ENCODE data around the gene CD34.
"Not testable (repeated sequence)": the region's sequence is repeated elsewhere in the genome, so short reads cannot be mapped to it uniquely, and the experiment has no call there.

CD34 gene

DNA sequence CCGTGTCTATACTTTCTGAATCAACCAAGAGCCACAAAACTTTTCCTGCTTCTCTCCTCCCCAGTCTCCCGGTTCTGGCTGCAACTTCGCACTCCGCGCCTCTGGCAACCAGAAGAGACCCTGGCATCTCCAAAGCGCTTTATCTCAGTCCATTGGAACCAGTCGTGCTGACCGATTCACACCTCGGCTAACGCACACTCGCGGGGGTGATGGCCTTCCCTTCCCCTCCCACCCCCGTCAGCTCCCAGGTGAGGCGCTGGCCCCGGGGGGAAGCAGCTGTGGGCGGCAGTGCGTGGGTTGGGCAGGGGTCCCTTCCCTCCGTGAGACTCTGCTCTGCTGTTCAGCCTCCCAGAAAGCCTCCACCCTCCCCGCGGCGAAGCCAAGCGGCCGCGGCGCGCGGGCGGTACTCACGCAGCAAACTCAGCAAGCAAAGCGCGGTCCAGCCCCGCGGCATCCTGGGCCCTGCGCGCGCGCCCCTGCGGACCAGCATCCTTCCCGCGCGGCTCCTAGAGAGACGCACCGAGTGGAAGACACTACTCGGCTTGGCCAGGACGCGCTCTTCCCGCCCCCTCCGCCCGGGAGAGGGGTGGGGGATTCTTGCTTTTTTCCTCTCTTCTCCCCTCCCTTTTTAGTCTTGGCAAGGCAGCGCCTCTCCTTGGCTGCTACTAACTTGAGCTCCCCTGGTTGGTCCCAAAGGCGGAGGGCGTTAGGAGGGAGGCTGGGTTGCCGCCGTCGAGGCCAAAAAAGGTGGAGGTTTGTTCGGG is at the start of gene CD34:
Gene CD34 (minus strand): TSS at position 535 of the 764 bp plus-strand sequence. CDS start 45 bp downstream, at position 490.
- FAIRE-seq = no peak

DNA sequence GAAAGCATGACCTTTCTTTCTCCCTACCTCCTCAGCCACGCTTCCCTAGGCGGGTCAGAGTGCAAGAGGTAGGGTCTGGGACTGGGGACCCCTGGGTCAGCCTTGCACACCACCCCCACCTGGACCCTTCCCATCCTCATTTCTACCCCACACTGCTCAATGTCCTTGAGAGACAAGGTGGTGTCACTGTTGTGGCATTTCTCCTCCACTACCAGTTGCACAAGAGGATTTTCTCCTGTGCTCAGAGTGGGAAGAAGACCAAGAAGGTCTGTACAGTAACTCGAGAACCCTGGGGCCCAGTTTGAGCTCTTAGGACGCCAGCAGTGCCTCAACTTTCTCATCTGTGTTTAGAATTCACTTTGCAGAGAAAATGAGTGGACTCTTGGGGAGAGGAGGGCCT is 49.4 kb upstream of the CD34 start:
- FAIRE-seq = no peak

- no peak for FAIRE-seq
These were observed 49.0 kb upstream of the CD34 start for GRCh38 chr1:207959910-207960309.

GRCh38 chr1:207959141-207959825 is 48.4 kb upstream of the CD34 start:
- FAIRE-seq = no peak

- FAIRE-seq = no peak
These were observed 47.6 kb upstream of the CD34 start for GRCh38 chr1:207958376-207959139.

DNA sequence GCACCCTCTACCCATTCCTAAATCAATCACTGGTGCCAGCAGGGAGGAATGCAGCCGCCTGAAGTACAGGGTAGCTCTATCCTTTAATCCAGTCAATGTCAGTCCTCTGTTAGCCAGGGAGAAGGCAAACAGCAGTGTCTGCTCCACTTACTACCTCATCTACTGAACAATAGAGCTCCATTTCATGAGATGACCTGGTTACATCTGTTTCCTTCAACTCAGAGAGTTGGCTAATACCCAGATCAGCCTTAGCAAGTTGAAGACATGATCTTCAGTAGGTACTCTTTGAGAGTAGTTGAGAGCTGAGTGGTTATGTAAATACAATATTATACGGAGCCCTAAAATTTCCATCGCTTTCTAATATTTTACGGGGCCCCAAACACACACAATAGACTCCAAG is 46.1 kb upstream of the CD34 start:
- FAIRE-seq = no peak

DNA sequence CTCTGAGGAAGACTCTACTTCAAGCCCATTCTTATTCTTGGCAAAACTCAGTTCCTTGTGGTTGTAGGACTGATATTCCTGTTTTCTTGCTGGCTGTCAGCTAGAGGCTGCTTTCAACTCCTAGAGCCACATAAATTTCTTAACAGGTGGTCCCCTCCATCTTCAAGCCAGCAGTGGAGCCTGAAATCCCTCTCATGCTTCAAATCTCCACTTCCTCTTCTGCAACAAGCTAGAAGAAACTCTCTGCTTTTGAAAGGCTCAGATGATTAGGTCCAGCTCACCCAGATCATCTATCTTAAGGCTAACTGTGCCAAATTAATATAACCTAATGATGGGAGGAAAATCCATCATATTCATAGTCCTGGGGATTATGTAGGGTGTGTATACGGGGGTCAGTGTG is 43.2 kb upstream of the CD34 start:
- no peak for FAIRE-seq

DNA sequence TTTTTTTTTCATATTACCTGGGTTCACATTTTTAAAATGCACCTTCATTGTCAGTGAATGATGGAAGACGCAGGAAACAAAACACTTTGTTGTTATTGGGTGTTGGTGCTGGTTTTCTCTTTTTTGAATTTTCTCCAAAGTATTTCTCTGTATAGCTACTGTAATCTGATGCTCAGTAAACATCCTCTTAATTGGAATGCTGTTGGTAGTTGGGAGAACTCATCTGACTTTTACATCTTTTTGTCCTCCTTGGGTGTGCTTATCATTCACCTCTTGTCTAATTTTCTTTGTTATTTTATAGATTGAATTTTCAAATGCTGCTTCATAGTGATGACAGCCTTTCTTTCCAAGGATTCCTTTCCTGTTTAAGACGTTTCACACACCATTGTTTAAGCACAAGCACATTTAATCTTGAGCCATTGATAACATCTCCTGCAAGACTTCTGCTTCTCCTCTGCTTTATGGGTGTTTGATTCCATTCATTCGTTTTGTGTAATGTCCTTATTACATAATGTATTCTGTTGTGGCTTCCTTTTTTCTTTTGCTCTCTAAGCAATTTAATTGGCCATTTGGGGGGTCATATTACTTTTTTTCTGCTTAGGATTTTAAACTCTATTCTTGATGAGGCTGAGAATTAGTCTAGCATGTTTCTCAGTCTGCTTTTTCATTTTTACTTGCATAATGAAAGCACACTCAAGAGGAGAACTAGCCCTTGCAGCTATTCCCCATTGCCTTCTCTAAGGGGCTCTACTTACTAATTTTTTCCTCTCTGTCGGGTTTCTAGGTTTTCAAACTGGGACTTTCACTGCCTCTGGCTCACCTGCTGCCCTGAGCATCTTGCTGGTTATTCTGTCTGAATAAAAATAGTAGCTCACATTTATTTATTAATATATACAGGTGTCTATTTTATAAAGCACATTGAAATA is 42.0 kb upstream of the CD34 start:
- no peak for FAIRE-seq

GRCh38 chr1:207951652-207952051 is 40.7 kb upstream of the CD34 start:
- FAIRE-seq = no peak

DNA sequence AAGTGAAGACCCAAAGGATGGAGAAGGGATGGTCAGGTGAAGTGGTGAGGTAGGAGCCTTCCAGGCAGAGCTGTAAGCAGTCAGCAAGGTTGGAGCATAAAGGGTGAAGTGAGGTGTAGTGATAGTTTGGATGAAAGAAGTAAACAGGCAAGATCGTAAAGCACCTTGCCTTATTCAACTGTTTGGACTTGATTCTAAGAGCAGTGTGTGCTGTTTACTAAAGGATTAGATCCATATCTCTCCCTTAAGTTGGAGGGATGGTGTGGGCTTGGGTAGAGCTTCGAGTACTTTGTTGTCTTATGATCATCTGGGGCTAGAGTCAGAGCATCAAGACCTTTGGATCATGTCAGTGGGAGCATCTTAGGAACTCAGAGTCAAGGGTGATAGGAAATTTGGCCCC is 39.8 kb upstream of the CD34 start:
- no peak for FAIRE-seq

DNA sequence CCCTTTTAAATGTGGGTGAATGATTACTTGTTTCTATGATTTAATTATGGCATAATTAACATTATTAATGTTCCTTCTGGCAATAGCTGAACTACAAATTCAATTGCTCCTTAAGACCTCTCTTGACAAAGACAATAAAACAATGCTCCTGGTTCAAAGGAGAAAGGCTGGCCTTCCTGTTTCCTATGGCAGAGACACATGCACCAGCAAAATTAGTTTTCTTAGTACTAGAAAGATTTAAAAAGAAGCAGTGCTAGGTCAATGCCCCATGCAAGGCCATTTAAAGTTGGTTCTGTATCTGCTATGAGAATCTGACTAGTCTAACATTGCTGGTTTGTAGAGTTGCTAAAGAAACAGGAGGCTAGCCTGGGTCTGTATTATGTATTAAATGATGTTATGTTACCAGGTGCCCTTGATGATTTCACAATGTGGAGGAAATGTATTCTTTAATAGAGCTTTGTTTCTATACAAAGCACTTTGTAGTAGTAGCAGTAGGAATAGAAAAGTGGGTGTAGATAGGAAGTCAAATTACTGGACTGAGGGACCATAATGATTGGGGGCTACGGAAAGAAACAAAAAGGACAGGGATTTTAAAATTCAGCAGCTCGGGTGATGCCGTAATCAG is 38.8 kb upstream of the CD34 start:
- FAIRE-seq = no peak

- no peak for FAIRE-seq
These were observed 37.8 kb upstream of the CD34 start for GRCh38 chr1:207948536-207949250.

- no peak for FAIRE-seq
These were observed 35.8 kb upstream of the CD34 start for GRCh38 chr1:207946756-207947155.

GRCh38 chr1:207944571-207944970 is 33.6 kb upstream of the CD34 start:
- FAIRE-seq = peak; percentile 45

DNA sequence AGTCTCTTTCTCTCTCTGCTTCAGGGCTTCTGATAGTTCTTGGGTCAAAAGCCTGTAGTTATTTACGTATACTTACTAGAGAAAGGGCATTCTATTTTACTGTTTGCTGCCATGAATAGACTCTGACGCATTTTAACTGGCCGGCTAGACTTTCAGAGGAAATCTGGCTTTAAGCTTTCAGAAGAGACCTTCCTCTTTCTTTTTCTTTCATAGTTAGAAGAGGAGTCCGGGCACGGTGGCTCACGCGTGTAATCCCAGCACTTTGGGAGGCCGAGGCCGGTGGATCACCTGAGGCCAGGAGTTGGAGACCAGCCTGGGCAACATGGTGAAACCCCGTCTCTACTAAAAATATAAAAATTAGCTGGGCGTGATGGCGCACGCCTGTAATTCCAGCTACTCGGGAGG is 31.4 kb upstream of the CD34 start:
- FAIRE-seq = not testable (repeated sequence)

- FAIRE-seq = peak; percentile 88
These were observed 30.7 kb upstream of the CD34 start for GRCh38 chr1:207941665-207942064.

GRCh38 chr1:207938016-207938415 is 27.1 kb upstream of the CD34 start:
- FAIRE-seq = peak; percentile 100

GRCh38 chr1:207937204-207937603 is 26.3 kb upstream of the CD34 start:
- no peak for FAIRE-seq

- FAIRE-seq = no peak
These were observed 24.2 kb upstream of the CD34 start for GRCh38 chr1:207935166-207935583.

GRCh38 chr1:207933205-207933800 is 22.4 kb upstream of the CD34 start:
- FAIRE-seq = no peak

GRCh38 chr1:207926984-207927383 is 16.1 kb upstream of the CD34 start:
- no peak for FAIRE-seq
